GM21526 (cell line): ENCODE data around the gene PDCD1.

Experiments
- ATAC-seq: cut with Tn5 transposase; IDR thresholded peaks from one replicate; pipeline ENCODE4 v1.9.1; 2021; ENCODE audit warnings: moderate library complexity; ENCODE audit not compliant: unreplicated experiment, low FRiP score

Gene PDCD1

DNA sequence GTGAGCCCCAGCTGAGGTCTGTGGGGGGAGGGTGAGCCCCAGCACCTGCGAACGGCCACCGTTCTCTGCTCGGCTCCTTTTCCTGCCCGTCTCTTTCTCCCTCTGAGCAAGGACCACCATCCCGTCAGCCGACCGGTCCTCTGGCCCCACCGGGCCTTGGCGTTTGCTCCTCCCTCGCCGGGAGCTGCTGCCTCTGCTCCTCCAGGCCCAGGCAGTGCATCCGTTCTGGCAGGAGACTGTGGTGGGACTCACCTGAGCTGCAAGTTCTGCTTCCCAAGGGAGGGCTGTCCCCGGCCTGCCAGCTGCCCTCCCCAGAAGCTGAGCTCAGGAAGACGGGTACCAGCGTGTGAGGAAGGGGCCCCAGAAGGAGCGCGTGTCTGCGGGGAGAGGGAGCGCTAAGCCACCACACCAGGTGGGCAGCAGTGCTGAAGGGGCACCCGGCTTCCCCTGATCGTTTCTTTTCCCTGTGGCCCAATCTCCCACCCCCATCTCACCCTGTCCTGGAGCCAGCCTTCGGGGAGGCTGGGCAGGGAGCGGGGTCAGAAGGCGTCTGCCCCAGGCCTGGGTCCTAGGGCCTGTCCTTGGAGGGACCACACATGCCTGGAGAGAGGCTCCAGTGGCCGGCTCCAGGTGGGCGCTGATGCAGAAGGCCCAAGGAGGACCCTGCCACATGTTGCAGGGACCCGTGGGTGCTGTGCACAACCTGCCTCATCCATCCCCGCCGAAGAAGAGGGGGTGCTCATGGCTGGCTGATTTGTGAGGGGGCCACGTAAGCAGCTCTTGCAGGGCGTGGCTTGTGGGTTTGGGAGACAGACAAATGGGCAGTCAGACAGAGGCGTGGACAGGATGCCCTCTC is 8.3 kb upstream of the PDCD1 start:
- no peak for ATAC-seq

DNA sequence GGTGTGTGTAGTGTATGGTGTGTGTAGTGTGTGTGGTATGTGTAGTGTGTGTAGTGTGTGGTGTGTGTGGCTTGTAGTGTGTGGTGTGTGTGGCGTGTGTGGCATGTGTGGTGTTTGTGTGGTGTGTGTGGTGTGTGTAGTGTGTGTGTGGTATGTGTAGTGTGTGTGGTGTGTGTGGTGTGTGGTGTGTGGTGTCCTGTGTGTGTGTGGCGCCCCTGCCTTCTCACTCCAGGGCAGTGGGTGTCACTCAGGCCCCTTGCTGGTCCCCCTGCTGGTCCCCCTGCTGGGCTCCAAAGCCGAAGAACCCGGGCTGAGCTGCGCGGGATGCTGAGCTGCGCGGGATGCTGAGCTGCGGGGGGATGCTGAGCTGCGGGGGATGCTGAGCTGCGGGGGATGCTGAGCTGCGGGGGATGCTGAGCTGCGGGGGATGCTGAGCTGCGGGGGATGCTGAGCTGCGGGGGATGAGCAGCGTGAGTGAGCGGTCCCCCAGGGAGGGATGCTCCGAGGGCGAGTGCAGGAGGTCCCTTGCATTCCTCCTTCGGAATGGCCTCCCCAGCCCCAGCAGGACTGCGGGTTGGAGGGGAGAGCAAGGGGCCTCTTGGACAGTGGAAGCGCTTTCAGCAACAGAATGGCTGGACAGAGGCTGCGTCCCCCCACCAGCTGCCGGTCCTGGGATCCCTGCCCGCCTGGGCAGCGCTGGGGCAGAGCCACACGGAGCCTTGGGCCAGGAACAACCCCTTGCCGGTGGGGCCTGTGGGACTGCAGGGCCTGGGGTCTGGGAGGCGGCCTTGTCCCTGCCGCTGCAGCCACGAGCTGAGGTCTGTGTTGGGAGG is 7.5 kb upstream of the PDCD1 start:
- ATAC-seq, result no peak

DNA sequence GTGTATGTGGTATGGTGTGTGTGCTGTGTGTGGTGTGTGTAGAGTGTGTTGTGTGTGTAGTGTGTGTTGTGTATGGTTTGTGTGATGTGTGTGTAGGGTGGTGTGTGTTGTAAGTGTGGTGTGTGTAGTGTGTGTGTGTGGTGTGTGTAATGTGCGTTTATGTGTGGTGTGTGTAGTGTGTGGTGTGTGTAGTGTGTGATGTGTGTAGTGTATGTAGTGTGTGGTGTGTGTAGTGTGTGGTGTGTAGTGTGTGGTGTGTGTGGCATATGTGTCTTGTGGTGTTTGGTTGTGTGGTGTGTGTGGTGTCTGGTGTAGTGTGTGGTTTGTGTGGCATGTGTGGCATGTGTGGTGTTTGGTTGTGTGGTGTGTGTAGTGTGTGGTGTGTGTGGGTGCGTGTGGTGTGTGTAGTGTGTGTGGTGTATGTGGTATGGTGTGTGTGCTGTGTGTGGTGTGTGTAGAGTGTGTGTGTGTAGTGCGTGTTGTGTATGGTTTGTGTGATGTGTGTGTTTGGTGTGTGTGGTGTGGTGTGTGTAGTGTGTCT is 6.8 kb upstream of the PDCD1 start:
- ATAC-seq, result no peak

DNA sequence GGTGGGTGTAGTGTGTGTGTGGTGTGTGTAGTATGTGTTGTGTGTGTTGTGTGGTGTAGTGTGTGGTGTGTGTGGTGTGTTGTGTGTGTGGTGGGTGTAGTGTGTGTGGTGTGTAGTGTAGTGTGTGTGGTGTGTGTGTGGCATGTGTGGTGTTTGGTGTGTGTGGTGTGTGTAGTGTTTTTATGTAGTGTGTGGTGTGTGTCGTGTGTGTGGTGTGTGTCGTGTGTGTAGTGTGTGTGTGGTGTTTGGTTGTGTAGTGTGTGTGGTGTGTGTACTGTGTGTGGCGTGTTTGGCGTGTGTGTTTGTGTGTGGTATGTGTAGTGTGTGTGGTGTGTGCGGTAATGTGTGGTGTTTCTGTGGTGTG is 6.1 kb upstream of the PDCD1 start:
- ATAC-seq, result no peak

DNA sequence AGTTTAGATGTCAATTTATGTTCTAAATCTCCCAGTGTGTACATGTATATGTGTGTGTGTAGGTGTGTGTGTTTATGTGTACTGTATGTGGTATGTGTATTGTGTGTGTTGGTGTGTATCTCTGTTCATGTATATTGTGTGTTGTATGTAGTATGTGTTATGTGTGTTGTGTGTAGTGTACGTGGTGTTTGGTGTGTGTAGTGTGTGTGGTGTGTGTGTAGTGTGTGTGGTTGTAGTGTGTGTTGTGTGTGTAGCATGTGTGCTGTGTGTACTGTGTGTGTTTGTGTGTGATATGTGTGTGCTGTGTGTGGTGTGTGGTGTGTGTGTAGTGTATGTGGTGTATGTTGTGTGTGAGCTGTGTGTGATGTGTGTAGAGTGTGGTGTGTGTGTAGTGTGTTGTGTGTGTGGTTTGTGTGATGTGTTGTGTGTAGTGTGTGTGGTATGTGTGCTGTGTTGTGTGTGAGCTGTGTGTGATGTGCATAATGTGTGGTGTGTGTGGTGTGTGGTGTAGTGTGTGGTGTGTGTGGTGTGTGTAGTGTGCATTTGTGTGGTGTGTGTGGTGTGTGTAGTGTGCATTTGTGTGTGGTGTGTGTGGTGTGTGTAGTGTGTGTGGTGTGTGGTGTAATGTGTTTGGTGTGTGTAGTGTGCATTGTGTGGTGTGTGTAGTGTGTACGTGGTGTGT is 5.6 kb upstream of the PDCD1 start:
- no peak for ATAC-seq

DNA sequence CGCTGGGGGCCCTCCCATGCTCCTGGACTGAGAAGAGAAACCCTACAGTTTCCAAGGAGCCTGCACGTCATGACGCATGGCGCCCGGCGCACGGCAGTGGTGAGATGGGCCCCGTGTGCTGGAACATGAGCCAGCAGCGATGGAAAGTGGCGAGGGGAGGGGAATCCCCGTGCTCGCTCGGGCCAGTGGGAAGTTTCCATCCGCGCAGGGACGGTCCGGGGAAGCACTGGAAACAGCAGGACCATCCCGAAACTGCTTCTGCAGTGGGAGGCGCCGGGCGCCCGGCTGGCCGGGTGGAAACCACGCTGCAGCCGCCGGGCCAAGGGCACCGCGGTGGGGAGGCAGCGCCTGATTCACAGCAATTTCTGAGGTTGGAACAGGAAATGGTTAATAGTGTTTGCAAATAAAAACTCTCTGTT is 4.9 kb upstream of the PDCD1 start:
- ATAC-seq, result no peak

DNA sequence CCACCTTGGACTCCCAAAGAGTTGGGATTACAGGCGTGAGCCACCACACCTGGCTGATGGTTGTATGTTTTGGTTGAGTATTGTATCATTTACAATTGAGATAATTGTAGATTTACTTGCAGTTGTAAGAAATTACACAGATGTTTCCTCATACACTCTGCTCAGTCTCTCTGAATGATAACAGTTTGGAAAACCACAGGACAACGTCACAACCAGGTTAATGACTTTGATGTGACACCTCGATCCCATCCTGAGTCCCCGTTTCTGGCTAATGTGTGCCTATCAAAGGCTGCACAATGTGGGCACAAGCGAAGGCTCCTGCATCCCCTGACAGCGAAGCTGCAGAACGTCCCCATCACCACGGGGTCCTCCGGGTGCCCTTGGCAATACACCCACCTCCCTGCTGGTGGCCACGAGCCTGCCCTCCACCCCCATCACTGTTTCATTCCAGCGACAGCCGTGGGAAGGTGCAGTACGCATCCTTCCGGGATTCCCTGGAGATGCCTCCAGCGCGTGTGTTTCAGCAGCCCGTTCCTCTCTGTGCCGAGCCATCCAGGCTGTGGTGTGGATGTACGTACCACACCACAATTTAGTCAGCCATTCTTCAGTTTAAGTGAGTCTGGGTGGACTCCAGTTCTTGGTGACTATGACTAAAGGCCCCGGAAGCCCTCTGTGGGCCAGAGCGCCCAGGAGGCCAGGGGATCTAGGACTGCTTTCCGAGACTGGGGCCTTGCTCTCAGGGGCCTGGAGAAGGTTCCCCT is 4.3 kb upstream of the PDCD1 start:
- ATAC-seq, result no peak

DNA sequence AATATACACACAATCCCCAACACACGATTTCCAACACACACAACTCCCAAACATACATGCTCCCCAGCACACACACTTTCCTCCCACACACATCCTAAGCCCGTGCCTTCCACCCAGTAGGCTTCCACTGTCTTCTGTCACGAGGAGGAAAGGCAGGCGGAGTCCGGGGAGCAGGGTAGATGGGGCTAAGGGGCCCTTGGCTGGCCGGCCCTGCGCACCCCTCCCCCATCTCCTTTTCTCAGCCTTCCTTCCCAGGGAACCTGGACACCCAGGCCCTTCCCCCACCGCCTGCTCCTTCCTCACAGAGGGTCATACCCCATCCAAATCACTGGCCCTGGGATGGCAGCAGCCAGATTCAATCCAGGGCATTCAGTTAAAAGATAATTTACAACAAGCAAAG is 3.4 kb upstream of the PDCD1 start:
- no peak for ATAC-seq

DNA sequence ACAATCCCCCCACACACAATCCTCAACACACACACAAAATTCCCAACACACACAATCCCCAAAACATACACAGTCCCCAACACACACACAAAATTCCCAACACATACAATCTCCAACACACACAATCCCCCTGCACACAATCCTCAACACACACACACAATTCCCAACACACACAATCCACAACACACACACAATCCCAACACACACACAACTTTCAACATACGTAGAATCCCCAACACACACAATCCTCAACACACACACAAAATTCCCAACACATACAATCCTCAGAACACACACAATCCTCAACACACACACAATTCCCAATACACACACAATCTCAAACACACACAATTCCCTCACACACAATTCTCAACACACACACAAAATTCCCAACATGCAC is 2.6 kb upstream of the PDCD1 start:
- ATAC-seq, result no peak

DNA sequence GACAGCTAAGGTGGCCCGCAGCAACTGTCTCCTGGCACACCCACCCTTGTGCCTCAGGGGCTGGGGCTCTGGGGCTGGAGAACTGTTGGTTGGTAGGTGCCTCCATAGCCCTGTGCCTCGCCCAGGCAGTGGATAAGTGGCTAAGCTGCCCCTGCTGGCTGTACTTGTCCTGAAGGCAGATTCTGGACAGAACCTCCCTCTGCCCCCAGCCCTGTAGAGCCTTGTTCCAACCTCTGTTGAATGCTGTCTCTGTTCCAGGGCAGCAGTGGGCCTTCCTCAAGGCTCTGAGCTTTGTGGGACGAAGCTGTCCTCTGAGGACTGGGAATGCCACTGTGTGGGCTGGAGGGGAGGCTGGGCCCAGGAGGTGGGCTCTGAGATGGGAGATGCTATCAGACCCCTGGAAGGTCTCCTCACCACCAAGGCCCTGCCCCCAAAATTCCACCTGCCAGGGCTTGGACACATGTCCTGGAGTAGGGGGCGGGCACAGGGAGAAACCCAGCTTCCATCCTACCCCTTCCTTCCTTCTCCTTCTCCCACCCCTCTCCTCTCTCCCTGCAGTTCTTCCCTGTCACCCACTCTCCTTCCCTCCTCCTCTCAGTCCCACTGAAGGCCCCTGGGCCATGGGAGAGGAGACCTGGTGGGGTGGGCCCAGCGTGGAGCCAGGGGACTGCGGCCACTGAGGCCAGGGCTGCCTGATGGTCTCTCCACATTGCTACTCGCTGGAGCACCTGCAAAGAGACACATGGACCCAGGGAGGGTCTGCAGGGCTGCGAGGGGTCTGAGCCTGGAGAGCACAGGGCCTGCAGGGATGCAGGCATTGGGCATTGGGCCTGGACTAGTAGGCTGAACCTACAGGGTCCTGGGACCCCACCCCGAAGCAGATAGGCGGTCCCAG is 1.7 kb upstream of the PDCD1 start:
- ATAC-seq, result no peak

DNA sequence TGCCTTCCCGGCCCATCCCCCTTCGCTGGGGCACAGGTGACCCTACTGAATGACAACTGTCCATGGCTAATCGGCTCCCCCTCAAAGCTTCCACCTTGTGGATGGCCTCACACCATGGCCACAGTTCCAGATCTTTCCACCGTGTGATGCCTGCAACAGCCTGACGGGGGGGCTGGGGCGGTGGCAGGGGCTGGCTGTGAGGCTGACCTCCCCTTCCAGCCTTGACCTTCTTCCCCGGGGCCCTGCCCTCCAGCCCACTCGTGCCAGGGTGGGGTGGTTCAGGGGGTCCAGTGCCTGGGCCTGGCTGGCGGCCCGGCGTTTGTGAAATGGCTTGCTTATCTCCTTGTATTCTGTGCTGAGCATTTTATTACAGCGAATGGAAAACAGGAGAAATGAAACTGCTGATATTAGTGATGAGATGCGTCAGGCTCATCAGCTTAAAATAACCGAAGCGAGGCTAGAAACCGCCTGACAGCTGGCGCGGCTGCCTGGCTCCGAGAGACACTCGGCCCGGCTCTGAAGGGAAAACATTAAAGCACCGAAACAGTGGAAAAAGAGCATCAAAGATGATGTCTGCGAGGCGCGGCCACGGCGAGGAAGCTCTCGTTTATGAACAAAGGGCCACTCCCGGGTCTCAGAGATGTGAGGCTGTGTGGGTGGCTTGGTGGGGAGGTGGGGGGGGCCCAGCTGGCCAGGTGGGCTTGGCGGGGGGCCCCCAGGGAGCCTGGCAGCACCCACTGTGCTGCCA is 916 bp upstream of the PDCD1 start:
- no peak for ATAC-seq

DNA sequence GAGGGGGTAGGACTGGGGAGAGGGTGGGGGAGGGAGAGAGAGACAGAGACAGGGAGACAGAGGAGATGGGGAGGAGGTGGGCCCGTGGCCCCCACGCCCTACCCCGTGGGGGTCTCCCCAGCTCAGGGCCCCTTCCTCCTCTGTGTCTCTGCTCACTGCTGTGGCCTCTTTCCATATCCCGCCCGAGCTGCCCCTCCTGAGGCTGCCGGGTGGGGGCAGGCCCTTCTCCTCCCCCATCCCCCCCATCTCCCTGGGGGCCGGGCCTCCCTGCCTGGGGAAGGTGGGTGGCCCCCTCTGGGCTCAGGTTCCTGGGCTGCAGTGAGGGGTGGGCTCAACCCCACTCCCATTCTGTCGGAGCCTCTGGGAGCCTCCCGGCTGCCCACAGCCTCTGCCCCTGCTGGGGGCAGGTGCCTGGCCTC is 332 bp upstream of the PDCD1 start:
- no peak for ATAC-seq

DNA sequence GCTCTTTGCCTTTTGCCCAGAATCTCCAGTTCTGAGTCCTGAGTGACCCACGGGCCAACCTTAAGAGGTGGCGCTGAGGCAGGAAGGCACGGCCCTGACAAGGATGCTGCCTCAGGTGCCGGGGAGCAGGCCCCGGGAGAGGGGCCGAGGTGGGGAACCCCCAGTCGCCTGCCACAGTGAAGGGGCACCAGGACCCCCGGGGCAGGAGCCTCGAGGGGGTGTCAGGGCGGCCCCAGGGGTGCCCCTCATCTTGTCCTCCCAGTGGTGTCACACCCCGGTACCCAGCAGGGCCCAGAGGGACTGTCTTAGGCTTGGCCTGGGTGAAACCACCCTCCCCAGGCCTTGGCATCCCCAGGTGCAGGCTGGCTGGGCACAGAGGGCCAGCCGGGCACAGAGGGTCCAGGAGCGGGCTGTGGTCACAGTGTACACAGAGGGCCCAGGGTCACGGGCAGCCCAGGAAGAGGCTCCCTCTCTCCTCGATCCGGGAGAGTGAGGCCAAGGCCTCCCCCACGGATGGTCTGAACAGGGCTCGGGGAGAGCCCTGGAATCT is 1.0 kb downstream of the PDCD1 start:
- ATAC-seq, result no peak

DNA sequence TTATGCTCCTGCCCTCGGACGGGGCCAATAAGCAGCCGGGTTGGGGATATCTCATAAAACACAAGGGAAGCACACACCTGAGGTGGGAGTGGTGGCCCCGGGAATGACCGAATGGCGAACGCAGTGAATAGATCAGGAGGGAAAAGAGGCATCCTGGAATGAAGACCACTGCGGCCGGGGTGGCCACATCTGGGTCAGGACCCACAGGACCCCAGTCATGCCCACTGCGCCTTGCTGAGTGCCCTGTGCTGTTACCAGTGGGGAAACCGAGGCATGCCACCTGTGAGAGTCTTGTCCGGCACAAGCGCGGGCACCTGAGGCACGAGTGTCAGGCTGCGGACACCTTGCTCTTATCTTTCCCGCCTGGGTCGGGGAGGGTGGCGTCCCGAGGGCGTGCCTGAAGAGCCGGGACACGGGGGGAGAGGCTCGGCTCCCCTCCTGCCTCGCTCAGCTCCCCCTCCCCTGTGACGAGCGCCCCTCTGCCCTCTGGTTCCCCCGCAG is 1.6 kb downstream of the PDCD1 start:
- ATAC-seq, result no peak

DNA sequence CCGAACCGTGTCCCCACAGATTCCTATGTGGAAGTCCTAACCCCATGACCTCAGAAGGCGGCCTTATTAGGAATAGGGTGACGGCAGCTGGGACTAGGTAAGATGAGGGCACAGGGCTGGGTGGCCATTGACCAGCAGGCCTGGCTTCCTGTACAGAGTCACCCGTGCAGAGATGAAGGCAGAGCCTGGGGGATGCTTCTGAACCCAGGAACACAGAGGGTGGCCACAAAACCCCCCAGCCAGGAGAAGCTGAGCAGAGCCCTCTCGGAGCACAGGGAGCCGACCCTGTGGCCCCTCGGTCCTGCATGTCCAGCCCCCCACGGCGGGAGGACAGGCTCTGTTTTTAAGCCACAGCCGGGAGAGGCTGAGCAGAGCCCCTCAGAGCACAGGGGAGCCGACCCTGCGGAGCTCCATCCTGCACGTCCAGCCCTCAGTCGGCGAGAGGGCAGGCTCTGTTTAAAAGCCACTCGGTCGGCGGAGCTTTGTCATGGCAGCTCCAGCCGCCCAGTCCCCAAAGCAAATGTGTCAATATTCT is 2.7 kb downstream of the PDCD1 start:
- no peak for ATAC-seq

DNA sequence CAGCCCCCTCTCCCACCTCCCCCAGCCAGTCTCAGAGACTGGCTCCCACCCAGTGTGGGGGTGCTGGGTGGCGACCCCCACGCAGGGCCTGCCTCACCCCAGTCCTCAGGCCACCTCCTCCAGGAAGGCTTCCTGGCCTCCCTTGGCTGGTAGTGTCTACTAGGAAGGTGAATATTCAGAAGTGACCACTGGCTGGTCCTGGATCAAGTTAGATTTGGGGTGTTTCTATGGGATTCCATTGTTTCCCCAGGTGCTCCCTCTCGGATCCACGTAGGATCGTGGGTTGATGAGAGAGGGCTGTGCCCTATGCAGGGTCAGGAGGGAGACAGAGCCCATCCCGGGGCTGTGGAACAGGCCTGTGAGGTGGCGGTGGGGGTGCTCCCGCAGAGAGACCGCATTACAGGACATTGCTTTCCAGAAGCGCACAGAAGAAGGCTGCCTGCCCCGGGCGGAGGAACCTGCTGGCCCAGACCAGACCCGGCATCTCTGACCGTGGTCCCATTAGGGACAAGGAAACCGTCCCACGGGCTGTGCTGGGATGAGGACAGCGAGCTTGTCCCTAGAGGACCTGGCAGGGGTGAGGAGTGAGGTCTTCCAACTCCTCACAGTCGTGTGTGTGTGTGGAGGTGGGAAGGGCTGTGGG is 3.3 kb downstream of the PDCD1 start:
- ATAC-seq, result no peak
